Hematopoietic multipotent progenitor cell treated with erythropoietin and hydrocortisone succinate and interleukin-3 and kit ligand, for 15 days (in vitro differentiated cells): ENCODE results near the gene GNB1L.

Experiments used
- DNase-seq: peaks from one replicate; pipeline ENCODE4 v3.0.0-alpha.2; 2015; ENCODE audit warnings: low spot score

Gene GNB1L

DNA sequence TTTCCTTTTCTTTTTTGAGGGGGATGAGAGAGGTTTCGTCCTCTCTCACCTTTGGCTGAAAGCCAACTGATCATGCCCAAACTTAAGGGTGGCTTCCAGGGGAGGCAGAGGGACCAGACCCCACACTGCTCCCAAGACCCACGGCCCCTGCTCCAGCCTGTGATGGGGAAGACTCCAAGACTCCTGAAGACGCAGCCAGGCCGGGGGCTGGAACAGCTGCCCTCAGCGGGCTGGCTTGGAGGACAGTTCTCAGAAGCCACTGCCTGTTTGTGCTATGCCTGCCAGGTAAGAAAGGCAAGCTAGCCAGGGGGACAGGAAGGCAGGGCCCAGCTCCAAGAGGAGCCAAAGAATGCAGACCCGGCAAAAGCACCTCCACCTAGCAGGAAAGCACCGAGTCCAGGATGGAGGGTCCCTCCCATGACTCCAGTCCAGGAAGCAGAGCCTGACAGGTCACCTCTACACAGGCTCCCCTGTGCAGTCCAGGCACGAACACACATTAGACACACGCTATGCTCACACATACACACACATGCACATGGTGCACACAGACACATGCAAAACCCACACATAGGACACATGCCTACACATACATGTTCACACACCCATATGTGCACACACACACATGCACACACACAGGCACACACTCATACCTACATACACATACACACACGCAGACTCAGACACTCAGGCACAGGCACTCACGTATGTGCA is 31.3 kb downstream of the GNB1L start:
- no peak for DNase-seq

DNA sequence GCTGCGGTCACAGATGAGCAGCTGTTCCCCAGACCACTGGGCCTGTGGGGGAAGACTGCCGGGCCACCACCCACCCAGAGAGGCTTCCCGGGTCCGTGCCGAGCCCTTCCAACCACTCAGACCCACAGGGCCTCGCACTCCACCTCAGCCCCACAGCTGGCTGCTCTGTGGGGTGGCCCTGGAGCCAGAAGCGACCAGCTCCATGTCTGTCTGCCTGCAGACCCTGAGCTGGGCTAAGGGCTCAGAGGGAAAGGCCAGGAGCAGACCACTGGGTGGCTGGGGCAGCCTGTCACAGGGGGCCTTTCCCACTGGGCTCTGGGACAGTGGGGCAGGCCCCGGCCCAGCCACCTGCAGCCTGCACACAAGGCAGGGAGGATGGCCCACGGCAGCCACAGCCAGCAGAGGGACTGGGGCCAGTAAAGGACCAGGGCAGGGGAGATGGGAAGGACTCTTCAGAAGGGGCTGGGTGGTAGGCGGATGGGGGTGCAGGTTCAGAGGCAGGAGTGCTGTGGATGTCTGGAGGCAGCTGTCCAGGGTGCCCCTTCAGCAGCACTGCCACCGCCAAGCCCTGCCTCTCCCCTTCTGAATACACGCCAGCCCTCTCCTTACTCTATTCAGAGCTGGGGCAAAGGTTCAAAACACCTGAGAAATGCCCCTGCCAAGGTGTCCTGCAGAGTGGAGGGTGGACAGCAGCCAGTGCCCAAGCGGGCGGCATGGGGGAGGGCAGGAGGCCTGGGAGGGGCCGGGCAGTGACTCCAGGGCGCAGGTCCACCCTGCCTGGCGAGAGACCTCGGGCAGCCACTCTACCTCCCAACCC is 32.2 kb downstream of the GNB1L start:
- no peak for DNase-seq

DNA sequence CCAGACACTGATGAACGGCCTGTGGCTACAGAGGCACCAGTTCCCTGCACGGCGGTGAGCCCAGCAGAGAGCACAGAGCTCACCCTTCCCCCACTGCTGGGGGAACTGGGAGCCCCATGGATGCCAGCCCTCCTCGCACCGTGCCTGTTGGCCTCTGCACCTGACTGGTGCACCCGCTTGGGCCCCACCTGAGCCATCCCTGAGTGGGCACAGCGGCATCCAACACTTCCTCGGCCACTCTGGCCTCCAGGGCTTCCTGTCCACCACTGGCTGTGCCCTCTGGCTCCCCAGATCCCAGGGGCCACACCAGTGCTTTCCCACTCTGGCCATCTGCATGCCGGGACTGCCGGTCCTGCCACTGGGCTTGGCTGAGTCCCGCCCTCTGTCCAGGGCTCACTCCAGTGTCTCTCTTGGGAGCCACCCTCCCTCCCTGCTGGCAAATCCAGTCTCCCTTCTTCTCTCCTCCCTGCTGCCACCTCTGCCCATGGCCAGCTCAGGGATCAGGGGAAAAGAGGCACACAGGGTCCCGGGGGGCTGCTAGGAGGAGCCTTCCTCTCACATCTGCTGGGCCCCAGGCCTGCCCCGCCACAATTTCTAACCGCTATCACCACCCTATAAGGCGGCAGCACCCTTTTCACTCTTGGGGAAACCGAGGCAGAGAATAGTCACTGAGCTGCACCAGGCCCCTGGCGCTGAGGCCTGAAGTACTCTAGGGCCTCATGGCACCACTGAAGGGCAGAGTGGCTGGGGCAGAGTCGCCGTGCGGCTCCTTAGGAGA is 33.0 kb downstream of the GNB1L start:
- no peak for DNase-seq

DNA sequence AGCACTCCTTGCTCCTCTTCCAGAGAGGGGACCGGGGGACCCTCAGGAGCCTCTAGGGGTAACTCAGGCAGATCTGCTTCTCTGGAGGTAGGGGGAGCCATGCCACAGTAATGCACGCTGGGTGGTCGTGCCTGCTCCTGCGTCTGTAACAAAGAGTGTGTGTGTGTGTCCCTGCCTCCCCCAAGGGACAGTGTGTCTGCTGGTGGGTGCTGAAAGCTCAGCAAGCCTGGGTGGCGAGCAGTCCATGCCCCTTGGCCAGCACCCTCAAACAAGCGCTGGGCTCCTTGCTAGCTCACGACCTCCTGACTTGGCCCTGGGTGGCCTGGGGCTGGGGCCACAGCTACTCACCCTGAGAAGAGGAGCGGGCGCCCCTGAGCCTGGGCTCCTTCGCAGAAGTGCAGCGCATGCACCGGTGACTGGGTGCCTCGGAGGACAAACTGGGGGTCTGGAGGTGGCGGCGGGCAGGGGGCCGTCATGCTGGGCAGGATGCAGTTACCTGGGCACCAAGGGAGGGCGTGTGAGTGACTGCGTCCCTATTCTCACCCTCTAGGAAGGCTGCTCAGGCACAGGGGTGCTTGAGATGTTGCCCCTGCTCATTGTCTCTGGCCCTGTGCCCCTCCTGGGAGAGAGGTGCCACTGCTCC is 33.7 kb downstream of the GNB1L start:
- DNase-seq, result no peak

DNA sequence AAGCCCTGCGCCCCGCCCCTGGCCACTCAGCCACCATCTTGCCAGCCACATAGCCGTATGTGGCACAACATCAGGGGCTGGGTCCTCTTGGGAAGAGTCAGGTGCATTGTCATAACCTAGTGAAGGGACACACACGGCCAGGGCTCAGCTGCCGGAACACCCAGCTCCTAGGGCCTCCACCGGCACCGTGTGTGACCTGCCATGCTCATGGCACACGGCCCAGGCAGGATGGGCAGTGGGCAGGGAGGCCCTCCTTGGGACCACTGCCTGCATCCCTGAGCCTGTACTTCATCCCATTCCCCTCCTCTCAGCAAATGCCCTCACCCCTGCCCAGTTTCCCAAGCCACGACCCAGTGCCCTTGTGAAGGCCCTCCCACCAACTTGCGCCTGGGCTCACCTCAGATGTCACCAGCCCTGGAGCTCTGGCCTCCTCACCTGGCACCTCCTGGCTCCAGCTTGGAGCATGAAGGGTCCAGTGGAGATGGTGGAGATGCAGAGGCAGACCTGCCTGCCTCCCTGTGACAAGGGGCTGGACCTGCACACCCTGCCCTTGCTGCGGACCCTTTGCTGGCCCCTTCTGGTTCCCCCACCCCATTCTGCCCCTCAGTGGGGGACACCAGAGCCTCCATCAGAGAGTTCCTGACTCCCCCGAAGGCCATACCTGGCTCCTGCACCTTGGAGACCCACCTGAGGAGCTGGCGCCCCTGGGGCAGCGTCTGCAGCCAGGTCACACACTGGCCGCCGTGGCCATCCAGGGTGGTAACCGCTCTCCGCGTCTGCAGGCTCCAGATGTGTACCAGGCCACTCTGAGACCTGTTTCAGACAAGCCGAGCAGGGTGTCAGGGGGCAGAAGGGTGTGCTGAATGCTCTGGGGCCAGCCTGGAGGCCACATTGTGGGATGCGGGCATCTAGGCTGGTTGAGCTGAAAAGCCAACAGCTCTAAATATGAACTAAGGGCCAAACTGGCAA is 34.5 kb downstream of the GNB1L start:
- no peak for DNase-seq

DNA sequence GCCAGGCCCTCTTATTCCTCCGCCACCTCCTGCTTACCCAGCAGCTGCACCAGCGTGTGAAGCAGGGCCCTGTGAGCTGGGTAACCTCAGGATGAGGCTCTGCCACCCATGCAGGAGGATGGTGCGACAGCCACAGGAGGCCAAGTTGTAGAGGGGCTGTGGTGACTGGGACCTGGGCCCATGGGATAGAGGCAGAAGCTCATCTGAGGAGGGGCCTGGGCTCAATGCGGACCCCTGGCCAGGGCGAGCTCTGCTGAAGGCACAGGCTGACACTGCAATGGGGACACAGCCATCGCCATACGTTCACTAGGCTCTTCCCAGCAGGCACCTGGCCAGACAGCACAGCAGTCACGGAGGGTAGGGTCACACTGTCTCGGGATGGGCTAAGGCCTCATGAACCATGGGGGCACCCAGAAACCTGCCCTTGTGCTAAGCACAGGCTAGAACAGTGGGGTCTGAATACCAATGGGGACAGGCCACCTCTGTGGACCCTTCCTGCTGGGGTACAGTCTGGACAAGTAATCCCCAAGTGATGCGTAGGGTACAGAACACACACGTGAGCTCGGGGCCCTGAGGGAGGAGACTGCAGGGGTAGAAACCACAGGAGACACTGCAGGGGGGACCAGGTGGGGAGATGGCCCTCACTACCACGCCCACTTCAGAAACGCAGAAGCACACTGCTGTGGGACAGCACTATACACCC is 35.3 kb downstream of the GNB1L start:
- DNase-seq, result no peak

DNA sequence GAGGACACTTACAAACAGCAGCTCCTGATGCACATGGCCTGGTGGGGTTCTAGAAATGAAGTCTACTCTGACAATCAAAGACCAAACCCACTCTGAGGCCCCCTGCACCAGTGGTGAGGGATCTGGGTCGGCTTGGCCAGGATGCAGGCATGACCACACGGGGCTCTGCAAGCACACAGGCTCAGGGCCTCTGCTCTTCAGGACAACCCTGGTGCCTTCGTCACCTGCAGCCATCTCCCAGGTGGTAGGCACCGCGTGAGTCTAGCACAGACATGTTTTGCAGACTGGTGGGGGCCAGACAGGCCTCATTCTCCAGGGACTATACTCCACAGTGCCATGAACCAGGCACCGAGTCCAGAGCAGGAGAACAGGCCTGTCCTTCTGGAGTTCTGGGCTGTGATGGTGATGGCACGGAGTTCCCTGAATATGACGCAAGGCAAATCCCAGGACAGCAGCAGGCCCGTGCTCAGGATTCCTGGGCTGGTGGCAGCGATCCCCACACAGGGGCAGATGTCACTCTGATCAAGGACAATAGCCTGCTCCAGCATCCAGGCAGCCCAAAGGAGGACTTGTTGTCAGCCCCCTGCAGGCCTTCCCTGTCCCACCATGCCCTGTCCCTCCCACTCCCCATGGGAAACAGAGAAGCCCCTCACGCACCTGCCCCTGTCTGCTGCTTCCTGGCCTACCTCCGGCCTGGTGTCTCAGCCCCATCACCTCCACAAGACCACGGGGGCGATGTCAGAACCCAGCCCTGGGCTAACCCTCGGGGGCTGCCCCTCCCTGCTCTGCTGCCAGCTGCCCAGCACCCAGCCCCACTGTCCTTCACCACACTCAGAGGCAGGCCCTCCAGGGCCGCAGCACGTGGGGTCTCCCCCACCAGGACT is 36.1 kb downstream of the GNB1L start:
- no peak for DNase-seq

DNA sequence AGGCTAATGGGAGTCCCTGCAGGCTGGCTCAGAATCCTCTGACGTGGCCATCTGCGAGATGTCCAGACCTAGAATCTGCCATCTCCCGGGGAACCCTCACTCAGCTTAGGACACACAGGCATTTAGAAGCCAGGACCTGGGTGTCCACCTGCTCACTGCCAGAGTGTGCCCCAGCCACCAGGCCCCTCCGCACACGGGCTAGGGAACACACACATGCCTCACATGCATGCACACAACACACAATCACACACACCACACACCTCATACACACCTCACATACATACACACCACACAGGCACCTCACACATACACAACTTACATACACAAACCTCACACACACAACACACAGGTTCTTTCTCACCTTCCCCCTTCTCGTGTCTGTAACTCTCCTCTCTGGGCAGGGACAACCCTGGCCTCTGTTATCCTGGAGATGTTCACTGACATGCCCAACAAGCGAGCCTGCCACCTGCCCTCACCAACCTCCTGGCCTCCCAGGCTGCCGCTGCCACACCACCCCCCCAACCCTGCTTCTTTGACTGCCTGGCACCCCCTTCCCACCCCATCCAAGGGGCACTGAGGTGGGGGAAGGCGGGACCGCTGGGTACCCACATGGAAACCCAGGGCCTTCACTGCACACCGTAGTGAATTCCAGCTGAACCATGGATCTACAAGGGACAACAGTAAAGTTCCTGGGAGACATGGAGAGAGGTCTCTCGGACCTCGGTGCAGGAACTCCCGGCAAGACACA is 38.1 kb downstream of the GNB1L start:
- DNase-seq, result no peak

DNA sequence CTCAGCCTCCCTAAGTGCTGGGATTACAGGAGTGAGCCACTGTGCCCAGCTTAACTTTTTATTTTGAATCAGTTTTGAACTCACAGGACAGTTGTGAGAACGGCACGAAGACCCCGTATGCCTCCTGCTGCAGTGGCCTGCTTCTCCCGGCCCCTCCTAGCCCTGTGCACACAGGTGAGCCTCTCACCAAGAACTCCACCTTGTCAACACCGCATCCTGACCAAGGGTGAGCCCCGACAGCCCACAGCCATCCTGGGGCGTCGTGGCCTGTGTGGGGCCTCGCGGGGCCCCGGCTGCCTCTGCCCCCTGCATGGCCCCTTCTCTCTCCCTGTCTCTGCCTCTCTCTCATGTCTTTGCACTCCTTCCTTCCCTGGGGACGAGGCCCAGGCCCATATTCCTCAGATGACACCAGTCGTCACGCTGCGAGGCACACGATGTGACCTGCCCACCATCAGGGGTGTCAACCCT is 38.8 kb downstream of the GNB1L start:
- no peak for DNase-seq

DNA sequence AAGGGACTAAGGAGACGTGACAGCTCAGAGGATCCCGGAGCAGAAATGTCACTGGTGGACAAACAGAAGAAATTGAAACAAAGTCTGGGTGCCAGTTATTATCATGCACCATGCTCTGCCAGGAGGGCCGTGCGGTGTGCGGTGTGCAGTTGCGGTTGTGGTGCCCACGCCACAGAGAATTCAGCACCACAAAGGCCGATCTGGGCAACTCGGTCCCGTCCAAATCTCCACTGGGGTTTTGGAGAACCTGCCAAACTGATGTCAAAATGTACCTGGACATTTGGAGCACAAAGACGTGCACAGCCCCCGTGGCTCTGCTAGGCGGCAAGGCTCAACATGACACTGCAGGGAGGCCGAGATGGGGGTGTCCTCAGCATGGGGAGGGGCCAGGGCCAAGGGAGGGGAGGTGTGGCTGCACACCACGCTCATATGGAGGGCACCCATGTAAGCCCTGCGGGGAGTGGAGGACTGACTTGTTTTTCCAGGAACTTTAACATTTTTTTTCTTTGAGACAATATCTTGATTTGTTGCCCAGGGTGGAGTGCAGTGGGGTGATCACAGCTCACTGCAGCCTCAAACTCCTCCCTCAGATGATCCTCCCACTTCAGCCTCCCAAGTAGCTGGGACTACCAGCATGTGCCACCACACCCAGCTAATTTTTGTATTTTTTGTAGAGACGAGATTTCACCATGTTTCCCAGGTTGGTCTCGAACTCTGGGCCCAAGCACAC is 39.4 kb downstream of the GNB1L start:
- no peak for DNase-seq

DNA sequence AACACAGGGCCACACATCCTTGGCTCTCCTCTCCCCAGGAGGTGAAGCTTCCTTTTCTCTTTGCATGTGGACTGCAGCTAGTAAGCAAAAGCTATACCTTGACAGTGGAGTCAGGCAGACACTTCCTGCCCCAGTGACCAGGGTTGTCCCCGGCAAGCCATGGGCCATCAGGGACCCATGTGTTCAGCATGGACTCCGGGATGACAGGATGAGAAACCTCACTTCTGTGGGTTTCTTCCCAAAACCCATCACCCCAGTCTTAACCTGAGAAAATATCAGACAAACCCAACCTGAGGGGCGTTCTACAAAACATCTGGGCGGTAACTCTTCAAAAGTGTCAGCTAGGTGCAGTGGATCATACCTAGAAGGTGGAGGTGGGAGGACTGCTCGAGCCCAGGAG is 40.2 kb downstream of the GNB1L start:
- no peak for DNase-seq

DNA sequence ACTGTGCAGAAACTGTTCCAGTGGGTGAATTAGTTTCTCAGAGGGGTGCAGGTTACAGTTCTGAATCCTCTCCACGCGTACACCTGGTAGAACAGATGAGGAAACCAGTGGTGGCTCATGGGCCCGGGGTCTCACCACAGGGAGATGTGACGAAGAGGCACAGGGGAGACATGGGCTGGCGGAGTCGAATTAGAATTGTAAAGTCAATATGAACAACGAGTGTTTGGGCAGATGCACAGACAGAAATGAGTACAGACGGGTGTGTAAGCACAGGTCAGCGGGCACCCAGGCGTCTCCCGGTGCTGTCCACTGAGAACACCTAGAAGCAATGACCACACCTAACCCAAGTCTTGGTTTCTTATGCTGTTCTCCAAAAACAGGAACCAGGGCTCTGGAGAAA is 41.8 kb downstream of the GNB1L start:
- DNase-seq, result no peak

DNA sequence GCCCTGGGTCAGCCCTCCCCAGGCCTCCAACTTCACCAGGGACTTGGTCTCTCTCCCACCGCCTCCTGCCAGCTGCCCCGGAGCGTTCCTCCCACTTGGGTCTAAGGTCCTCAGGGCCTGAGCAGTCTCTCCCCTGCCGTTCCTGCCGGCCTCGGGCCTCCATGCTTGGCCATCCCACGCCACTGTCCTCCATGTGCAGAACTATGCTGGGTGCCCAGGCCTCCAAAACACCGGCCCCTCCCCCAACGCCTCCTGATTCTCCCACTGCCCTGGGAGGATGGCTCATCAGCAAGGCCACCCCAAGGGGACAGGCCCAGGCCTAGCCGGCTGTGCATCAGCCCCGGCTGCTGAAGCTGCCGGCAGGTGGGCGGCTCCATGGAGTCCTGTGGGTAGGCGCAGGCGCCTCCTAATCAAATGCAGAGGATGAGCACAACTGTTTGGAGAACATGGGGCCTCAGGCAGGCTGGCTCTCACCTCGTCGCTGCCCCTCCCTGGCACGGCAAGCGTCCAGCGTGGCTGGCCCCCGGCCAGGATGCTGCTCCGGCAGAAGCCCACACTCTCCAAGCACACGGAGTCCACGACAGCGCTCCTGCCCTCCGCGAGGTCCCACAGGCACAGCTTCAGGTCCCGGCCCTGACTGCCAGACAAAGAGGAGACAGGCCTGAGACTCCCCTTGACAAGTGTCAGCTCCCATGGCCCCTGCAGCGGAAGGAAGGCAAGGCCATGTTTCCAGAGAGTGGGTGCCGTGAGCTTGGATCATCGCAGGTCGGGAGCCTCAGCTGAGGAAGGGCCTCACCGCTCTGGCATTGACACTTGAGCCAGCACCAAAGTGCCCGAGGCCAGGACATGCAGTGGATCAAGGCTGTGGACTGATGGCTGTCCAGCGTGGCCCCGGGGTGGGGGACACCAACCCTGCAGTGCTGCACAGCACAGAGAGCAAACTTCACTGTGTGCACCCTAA is 42.6 kb downstream of the GNB1L start:
- no peak for DNase-seq

DNA sequence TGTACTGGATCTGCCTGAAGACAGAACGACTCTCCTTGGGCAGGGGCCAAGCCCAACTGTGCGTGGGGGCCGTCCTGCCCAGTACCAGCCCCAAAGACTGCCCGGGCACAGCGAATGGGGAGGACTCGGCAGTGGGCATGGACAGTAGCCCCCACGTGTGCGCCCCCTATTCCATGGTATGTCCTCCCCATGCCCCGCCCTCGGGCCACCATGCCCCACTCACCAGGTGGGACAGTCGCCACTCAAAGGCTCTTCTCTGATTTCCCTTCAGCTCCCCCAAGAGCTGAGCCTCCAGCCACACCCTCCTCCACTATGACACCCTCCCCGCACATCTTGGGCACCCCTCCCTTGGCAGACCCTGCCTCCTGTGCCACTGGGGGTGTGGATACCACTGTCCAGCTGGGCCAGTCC is 43.5 kb downstream of the GNB1L start:
- no peak for DNase-seq

DNA sequence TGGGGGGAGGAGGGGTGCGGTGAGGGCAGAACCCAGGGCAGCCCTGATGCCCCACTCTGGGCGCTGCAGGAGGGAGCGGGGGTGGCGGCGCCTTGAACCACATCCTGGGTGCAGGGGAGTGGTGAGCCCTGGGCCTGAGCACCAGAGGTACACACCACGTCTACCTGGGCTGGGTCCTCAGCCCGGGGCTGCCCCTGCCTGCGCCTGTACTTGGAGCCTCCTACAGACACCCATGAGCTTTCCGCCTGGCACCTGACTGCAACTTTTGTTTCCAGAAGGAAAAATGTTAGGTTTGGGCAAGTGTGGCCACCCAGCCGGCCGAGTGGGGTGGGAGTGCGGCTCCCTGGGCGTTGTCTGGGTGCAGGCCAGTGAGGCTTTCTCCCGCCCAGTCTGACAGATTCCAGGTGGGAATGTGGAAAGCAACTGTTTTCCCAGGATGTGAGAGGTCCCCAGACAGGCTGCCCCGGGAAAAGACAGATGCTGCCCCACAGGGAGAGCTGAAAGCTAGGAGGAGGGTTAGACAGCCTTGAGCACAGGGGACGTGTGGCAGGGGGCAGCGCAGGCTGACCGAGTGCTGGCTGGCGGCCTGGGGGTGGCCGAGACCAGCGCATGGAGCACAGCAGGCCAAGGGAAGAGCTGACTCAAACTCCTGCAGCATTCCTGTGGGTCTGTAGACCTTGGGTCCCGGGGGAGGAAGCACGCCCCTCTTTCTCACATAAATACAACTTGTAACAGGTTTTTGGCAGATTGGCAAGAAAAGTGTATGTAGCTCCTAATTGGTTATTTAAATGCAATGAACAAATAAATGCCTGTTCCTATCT is 44.1 kb downstream of the GNB1L start:
- DNase-seq, result no peak

DNA sequence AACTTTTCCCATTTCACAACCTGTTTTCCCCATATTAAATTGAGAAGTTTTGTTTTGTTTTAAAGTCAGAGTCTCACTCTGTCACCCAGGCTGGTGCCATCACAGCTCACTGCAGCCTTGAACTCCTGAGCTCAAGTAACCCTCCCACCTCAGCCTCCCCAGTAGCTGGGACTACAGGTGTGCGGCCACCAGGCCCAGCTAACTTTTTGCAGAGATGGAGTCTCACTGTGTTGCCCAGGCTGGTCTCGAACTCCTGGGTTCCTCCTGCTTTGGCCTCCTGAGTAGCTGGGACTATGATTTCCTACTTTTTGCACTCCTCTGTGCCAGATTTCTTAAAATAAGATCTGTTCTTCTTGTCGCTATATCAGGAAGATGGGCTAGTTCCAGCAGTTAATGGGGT is 44.9 kb downstream of the GNB1L start:
- no peak for DNase-seq
